Prostate gland (tissue), 2 donors: Measurements from ENCODE around the gene CFAP210. TPM values are rescaled to one million over a fixed set of nuclear protein-coding genes. Genes with fewer than 3 reads are reported as not detected.

Experiments
- DNase-seq: peaks from one replicate; pipeline ENCODE4 v3.0.0-alpha.2; 2019; ENCODE audit warnings: low spot score
- H3K27ac ChIP-seq, 2 donors: fragments of 200-600 bp; sonication (generic); 2 replicates each; pipeline ENCODE4 v1.5.1; 2017 to 2019
- H3K27me3 ChIP-seq: fragments of 200-600 bp; sonication (generic); replicated peaks from 2 replicates; pipeline ENCODE4 v1.5.1; 2019; ENCODE audit not compliant: insufficient read depth
- H3K36me3 ChIP-seq, 2 donors: fragments of 200-600 bp; sonication (generic); 1 replicate in 1 of 2; 2 replicates in 1 of 2; pipeline versions ENCODE4 v1.5.1 to v1.8.1; 2017 to 2019
- H3K4me1 ChIP-seq: fragments of 200-600 bp; sonication (generic); replicated peaks from 2 replicates; pipeline ENCODE4 v1.5.1; 2019
- H3K4me3 ChIP-seq, 2 donors: fragments of 200-600 bp; sonication (generic); 2 replicates each; pipeline ENCODE4 v1.5.1; 2017 to 2019
- H3K9me3 ChIP-seq: fragments of 200-600 bp; sonication (generic); 2 replicates; pipeline ENCODE4 v1.5.1; 2017
- POLR2A ChIP-seq: fragments of 450-650 bp; IDR thresholded peaks from one replicate; pipeline ENCODE4 v1.6.1; 2016; ENCODE audit warnings: antibody characterized with exemption, mild to moderate bottlenecking
- POLR2AphosphoS5 ChIP-seq: sonication (generic); formaldehyde crosslinking; IDR thresholded peaks from one replicate; pipeline ENCODE4 v1.6.1; 2017; ENCODE audit warnings: antibody characterized with exemption
- WGBS: methylation state at CpG from one replicate; pipeline ENCODE4 v1.1.5; 2018; 5-methylcytosine and 5-hydroxymethylcytosine counted together
- intact Hi-C: fragments of 100-400 bp; cut with DNase I; formaldehyde crosslinking; loops from one replicate; pipeline ENCODE4 v1.14.2; 2022
- total RNA-seq, 2 donors: library from RNA; depleted of rRNA; stranded (reverse); fragments of >200 nt; gene quantifications; one replicate each; pipeline ENCODE4 v1.1.0, GENCODE V29; 2016
- TF ChIP-seq, protein P1 (sequence below), 4 experiments: fragments of 200-600 bp in 2 of 4; fragments of 450-650 bp in 2 of 4; sonication (generic) in 2 of 4; IDR thresholded peaks; 1 replicate in 3 of 4; 2 replicates in 1 of 4; pipeline ENCODE4 v1.5.1; 2016 to 2019; ENCODE audit warnings: antibody characterized with exemption in 4 of 4, mild to moderate bottlenecking in 2 of 4, moderate library complexity in 2 of 4

Gene CFAP210
- total RNA-seq, 2 donors from 2014 or later = 0.27 to 1.0 TPM

DNA sequence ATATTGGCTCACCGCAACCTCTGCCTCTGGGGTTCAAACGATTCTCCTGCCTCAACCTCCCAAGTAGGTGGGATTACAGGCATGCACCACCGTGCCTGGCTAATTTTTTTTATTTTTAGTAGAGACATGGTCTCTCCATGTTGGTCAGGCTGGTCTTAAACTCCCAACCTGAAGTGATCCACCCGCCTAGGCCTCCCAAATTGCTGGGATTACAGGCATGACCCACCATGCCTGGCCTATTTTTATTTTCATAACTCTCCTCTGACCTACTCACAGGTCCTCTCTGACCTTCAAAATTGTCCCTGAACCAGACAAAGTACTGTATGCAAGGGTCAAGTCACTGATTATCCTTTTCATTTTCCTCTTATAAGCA lies 23.5 kb upstream of the CFAP210 start:
- Histone ChIP-seq H3K27me3 (no peaks in the 10 kb centered on the region), H3K9me3 (no peaks in the 10 kb centered on the region), H3K36me3 (no peaks in the 10 kb centered on the region), H3K4me3 (no peak overlapping the region), H3K27ac (no peak overlapping the region), H3K4me1 (no peaks in the 10 kb centered on the region)
- no peak for DNase-seq
- 79% methylated on average over 4 of the region's 4 CpGs for WGBS
- no peak for TF ChIP-seq POLR2A
- TF ChIP-seq, protein P1, sequence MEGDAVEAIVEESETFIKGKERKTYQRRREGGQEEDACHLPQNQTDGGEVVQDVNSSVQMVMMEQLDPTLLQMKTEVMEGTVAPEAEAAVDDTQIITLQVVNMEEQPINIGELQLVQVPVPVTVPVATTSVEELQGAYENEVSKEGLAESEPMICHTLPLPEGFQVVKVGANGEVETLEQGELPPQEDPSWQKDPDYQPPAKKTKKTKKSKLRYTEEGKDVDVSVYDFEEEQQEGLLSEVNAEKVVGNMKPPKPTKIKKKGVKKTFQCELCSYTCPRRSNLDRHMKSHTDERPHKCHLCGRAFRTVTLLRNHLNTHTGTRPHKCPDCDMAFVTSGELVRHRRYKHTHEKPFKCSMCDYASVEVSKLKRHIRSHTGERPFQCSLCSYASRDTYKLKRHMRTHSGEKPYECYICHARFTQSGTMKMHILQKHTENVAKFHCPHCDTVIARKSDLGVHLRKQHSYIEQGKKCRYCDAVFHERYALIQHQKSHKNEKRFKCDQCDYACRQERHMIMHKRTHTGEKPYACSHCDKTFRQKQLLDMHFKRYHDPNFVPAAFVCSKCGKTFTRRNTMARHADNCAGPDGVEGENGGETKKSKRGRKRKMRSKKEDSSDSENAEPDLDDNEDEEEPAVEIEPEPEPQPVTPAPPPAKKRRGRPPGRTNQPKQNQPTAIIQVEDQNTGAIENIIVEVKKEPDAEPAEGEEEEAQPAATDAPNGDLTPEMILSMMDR (IDR thresholded peaks at IDR 0.05) = no peak
- no peak for TF ChIP-seq POLR2AphosphoS5
- intact Hi-C loops = no loop called here

DNA sequence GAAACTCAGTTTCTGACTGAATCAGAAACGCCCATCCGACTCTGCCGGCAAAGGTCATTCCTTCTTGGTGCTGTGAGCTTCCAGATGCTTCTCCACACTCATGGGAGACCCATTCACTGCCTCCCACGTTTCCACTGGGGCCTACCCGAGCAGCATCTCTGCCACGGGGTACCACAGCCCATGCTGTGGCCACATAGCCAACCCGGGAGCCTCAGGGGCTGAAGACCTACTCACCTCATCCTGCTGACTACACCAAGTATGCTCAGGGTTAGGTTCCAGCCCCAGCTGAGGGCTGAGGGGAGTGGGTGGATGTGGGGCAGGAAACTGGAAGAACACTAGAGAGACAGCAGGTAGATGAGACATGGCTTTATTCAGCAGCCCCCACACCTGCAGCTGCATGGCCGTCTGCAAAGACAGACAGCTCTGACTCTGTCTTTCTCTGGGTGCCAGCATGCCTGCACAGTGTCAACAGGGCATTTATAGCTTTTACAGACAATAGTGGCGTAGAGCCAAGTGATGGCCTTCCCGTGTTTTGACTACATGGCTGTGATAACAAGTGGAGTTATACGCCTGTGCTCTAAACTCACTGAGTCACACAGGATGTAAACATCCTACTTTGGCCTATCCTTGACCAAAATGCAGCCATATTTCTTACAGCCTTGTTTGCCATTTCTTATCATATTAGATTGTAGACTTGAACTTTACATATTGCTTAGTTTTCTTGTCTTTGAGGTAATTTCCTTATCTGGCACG lies 22.9 kb upstream of the CFAP210 start:
- 61% methylated on average over 12 of the region's 12 CpGs for WGBS
- Histone ChIP-seq H3K36me3 (no peaks in the 10 kb centered on the region), H3K27me3 (no peaks in the 10 kb centered on the region), H3K27ac (peak overlapping the region in 1 of 2 donors; percentile 14), H3K4me3 (peak overlapping the region in 1 of 2 donors; percentile 36), H3K4me1 (no peaks in the 10 kb centered on the region), H3K9me3 (no peaks in the 10 kb centered on the region)
- peak; percentile 48 for DNase-seq
- intact Hi-C loops = no loop called here
- TF ChIP-seq, protein P1 (IDR thresholded peaks at IDR 0.05) = no peak
- TF ChIP-seq POLR2AphosphoS5 (peak; percentile 63), POLR2A (no peak)

DNA sequence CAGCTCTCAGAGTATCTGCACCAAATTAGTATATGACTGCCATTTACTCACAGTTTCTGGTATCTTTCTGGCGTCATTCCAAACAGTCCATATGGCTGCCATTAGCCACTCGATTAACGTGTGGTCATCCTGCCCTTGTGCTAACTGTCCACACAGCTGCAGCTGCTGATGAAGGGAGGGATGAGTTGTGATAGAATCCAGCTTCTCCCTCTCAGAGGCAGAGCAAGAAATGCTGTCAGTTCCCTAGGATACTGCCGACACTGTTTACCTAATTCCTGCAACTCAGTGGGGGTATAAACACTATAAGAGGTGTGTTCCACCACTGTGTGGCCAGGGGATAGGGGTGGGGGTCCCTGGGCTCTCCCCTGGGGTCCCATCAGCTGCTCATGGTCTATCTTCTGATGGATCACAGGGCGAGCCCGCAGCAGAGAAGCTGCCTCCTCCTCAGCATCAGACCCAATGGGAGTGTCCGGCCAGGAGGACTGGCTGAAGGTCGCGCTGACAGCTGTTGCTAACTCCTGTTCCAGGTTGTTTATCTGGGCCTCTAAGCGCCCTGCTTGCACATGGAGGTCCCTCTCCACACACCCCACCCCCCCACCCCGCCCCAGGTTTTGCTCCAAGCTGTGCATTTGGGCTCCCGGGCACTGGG lies 22.2 kb upstream of the CFAP210 start:
- H3K9me3 ChIP-seq = no peaks in the 10 kb centered on the region
- no peaks in the 10 kb centered on the region for H3K27me3 ChIP-seq
- TF ChIP-seq, protein P1 (IDR thresholded peaks at IDR 0.05) = no peak
- TF ChIP-seq POLR2AphosphoS5 = no peak
- TF ChIP-seq POLR2A = no peak
- 56% methylated on average over 12 of the region's 12 CpGs for WGBS
- intact Hi-C loops = no loop called here
- H3K4me3 ChIP-seq = peak overlapping the region in 1 of 2 donors; percentile 36
- H3K36me3 ChIP-seq = no peaks in the 10 kb centered on the region
- H3K4me1 ChIP-seq = no peaks in the 10 kb centered on the region
- peak overlapping the region in 1 of 2 donors; percentile 63 for H3K27ac ChIP-seq
- DNase-seq = peak; percentile 21

DNA sequence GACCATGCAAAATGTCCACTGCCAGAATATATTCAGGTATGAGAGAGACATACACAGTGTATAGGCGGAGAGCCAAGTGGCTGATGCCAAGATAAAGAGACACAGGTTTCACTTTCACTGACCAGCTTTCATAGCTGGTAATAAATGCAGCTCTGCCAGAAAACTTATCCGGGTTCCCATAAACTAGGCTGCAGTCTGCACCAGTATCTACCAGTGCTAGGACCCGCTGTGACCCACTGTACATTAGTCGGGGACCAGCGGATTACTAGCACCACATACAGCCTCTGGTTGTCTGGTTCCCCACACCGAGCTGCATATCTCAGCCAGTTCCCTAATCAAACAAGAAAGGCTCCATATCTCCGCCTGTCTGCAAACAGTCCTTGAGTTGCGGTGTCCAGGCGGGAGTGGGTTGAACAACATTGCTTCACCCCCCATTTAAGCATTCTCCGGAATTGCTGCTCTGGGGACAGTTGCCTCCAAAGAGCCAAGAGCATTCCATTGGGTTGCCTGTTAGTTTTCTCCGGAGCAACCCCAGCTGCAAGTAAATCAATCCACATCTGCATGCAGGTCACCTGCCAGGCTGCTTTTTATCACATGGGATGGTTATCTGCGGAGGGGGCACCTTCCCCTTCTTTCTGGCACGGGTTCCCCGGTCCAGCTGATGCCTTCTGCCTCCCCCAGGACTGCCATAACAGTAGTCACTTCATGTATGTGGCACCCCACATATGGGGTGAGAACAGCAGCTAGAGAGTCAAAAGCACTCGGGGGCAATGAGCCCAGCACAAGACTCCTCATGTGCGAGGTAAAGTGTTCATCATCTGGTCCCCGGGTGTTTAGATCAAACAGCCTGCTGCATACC lies 21.4 kb upstream of the CFAP210 start:
- Histone ChIP-seq H3K27ac (peak overlapping the region; percentile 28 to 63), H3K27me3 (no peaks in the 10 kb centered on the region), H3K9me3 (no peaks in the 10 kb centered on the region), H3K4me3 (peak overlapping the region; percentile 15 to 36), H3K4me1 (no peaks in the 10 kb centered on the region), H3K36me3 (no peaks in the 10 kb centered on the region)
- intact Hi-C loops = no loop called here
- 16% methylated on average over 16 of the region's 17 CpGs for WGBS
- no peak for TF ChIP-seq POLR2A
- TF ChIP-seq POLR2AphosphoS5 = peak; percentile 78
- TF ChIP-seq, protein P1 (IDR thresholded peaks at IDR 0.05) = no peak
- DNase-seq = peak; percentile 91
